Trophoblast cell (in vitro differentiated cells and primary cell): Measurements from ENCODE around the gene PARP1.

ENCODE experiments used
- DNase-seq, 2 donors: peaks; one replicate each; pipeline ENCODE4 v3.0.0-alpha.2; 2016
- H2AFZ ChIP-seq: 2 replicates; pipeline ENCODE4 v1.6.1; 2013; ENCODE audit warnings: low read length, moderate library complexity, mild to moderate bottlenecking; ENCODE audit not compliant: insufficient read depth, poor library complexity
- H2AK5ac ChIP-seq: 2 replicates; pipeline ENCODE4 v1.6.1; 2013; ENCODE audit warnings: mild to moderate bottlenecking, low read length
- H2BK120ac ChIP-seq: 2 replicates; pipeline ENCODE4 v1.6.1; 2013; ENCODE audit warnings: low read length, mild to moderate bottlenecking, moderate library complexity; ENCODE audit not compliant: insufficient read depth, poor library complexity
- H2BK12ac ChIP-seq: 2 replicates; pipeline ENCODE4 v1.6.1; 2013; ENCODE audit warnings: mild to moderate bottlenecking, low read length, moderate library complexity
- H2BK5ac ChIP-seq: 2 replicates; pipeline ENCODE4 v1.6.1; 2013; ENCODE audit warnings: low read length, low read depth, moderate library complexity, mild to moderate bottlenecking; ENCODE audit not compliant: poor library complexity
- H3K14ac ChIP-seq: 2 replicates; pipeline ENCODE4 v1.6.1; 2013; ENCODE audit warnings: mild to moderate bottlenecking, low read length
- H3K18ac ChIP-seq: 2 replicates; pipeline ENCODE4 v1.6.1; 2013; ENCODE audit warnings: mild to moderate bottlenecking, low read length
- H3K23ac ChIP-seq: 2 replicates; pipeline ENCODE4 v1.6.1; 2013; ENCODE audit warnings: low read length
- H3K27ac ChIP-seq: 2 replicates; pipeline ENCODE4 v1.5.1; 2013; ENCODE audit warnings: low read depth, mild to moderate bottlenecking, inconsistent platforms, low read length, moderate library complexity
- H3K27me3 ChIP-seq: 2 replicates; pipeline ENCODE4 v1.6.1; 2013; ENCODE audit warnings: inconsistent platforms, mild to moderate bottlenecking, low read length, moderate library complexity; ENCODE audit not compliant: insufficient read depth
- H3K36me3 ChIP-seq, 2 experiments: 1 replicate in 1 of 2; 2 replicates in 1 of 2; pipeline ENCODE4 v1.6.1; 2013; ENCODE audit warnings: low read length in 2 of 2, mild to moderate bottlenecking in 2 of 2, moderate library complexity in 1 of 2; ENCODE audit not compliant: insufficient read depth in 2 of 2, control insufficient read depth in 1 of 2
- H3K4ac ChIP-seq: 2 replicates; pipeline ENCODE4 v1.6.1; 2013; ENCODE audit warnings: low read depth, mild to moderate bottlenecking, low read length, moderate library complexity
- H3K4me1 ChIP-seq, 2 experiments: 1 replicate in 1 of 2; 2 replicates in 1 of 2; pipeline ENCODE4 v1.6.1; 2013; ENCODE audit warnings: low read length in 2 of 2, mild to moderate bottlenecking in 2 of 2, moderate library complexity in 1 of 2; ENCODE audit not compliant: insufficient read depth in 2 of 2, control insufficient read depth in 1 of 2
- H3K4me2 ChIP-seq: 2 replicates; pipeline ENCODE4 v1.6.1; 2013; ENCODE audit warnings: inconsistent platforms, mild to moderate bottlenecking, low read length, moderate library complexity
- H3K4me3 ChIP-seq: 2 replicates; pipeline ENCODE4 v1.5.1; 2013; ENCODE audit warnings: mild to moderate bottlenecking, low read depth, low read length, inconsistent platforms
- H3K79me1 ChIP-seq: one replicate; pipeline ENCODE4 v1.6.1; 2013; ENCODE audit warnings: low read length
- H3K79me2 ChIP-seq: 2 replicates; pipeline ENCODE4 v1.6.1; 2013; ENCODE audit warnings: low read length, mild to moderate bottlenecking; ENCODE audit not compliant: control insufficient read depth, insufficient read depth, poor library complexity
- H3K9ac ChIP-seq: 2 replicates; pipeline ENCODE4 v1.6.1; 2013; ENCODE audit warnings: mild to moderate bottlenecking, low read length
- H3K9me3 ChIP-seq: 2 replicates; pipeline ENCODE4 v1.6.1; 2013; ENCODE audit warnings: low read depth, mild to moderate bottlenecking, control low read depth, inconsistent platforms, low read length; ENCODE audit not compliant: insufficient read depth
- H4K12ac ChIP-seq: 2 replicates; pipeline ENCODE4 v1.6.1; 2013; ENCODE audit warnings: low read depth, mild to moderate bottlenecking, low read length, moderate library complexity
- H4K8ac ChIP-seq: 2 replicates; pipeline ENCODE4 v1.6.1; 2013; ENCODE audit warnings: low read depth, mild to moderate bottlenecking, low read length, moderate library complexity
- H4K91ac ChIP-seq: one replicate; pipeline ENCODE4 v1.6.1; 2013; ENCODE audit warnings: low read depth, mild to moderate bottlenecking, low read length, moderate library complexity
- WGBS: extraction: QIAGEN DNeasy Blood & Tissue Kit; methylation state at CpG from one replicate; pipeline ENCODE4 v1.1.7; 2013; ENCODE audit warnings: missing lambda C conversion rate; ENCODE audit not compliant: insufficient read length, insufficient coverage; ENCODE audit errors: extremely low coverage; 5-methylcytosine and 5-hydroxymethylcytosine counted together

Gene PARP1

DNA sequence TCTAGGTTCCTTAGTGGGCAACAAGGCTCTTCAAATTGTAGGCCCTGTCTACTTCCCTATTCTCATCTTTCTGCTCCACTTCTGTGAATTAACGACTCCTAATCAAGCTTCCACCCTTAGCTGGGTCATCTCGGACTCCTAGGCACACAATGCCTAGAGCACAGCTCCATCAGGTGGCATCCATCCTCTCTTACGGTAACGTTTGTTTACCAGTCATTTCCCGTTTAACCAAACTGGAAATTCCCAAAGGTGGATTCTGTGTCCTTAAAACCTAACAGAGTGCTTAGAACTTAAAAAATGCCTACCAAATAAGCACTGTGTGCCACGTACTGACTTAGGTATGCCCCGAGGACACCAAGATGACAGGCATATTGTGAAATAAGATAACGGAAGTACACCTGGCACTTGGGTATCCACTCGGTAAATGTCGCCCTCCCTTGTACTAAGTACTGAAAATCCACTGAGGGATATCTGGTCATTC is 1.5 kb downstream of the PARP1 start:
- no peak overlapping the region for H2BK5ac ChIP-seq
- H3K4me2 ChIP-seq, result peak overlapping the region; percentile 89
- H4K91ac ChIP-seq, result no peak overlapping the region
- no peak overlapping the region for H2BK12ac ChIP-seq
- H3K18ac ChIP-seq, result no peak overlapping the region
- H3K9me3 ChIP-seq, result no peaks in the 10 kb centered on the region
- no peak overlapping the region for H3K14ac ChIP-seq
- no peak overlapping the region for H3K9ac ChIP-seq
- H4K8ac ChIP-seq, result no peak overlapping the region
- H3K4me3 ChIP-seq, result no peak overlapping the region
- no peak overlapping the region for H2AK5ac ChIP-seq
- H3K79me2 ChIP-seq, result peaks cover 6% of the 10 kb centered on the region
- peaks cover 5 to 6% of the 10 kb centered on the region in 2 experiments for H3K36me3 ChIP-seq
- no CpG with 5 or more reads among the region's 10 CpGs for WGBS
- no peak overlapping the region for H3K27ac ChIP-seq
- H3K27me3 ChIP-seq, result no peaks in the 10 kb centered on the region
- no peak overlapping the region for H4K12ac ChIP-seq
- no peak overlapping the region for H3K23ac ChIP-seq
- H3K4me1 ChIP-seq, result peaks cover 20 to 26% of the 10 kb centered on the region in 2 experiments
- peak overlapping the region; percentile 71 for H3K4ac ChIP-seq
- DNase-seq, result peak; percentile 80 to 91
- peaks cover 9% of the 10 kb centered on the region for H3K79me1 ChIP-seq
- H2BK120ac ChIP-seq, result no peak overlapping the region
- H2AFZ ChIP-seq, result no peak overlapping the region

DNA sequence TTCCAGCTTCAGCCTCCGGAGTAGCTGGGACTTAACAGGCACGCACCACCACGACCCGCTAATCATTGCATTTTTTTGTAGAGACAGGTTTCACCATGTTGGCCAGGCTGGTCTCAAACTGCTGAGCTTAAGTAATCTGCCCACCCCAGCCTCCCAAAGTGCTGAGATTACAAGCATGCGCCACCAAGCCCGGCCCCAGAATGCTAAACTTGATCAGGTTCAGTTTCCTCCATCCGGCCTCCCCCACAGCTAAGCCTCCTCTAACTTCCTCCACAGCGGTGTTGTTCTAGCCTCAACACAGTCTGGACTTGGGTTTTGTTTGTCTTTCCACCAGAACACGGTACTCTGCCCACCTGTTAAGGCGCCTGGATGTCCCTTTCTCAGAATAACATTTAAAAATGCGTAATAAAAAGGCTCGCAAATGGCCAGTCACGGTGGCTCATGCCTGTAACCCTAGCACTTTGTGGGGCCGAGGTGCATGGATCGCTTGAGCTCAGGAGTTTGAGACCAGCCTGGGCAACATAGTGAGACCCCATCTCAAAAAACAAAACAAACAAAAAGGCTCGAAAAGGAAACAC is 2.4 kb downstream of the PARP1 start:
- Histone ChIP-seq H3K4me1 (peaks cover 20 to 26% of the 10 kb centered on the region in 2 experiments), H3K9me3 (no peaks in the 10 kb centered on the region), H4K12ac (no peak overlapping the region), H2BK120ac (no peak overlapping the region), H4K8ac (no peak overlapping the region), H3K79me2 (peaks cover 6% of the 10 kb centered on the region), H3K27ac (no peak overlapping the region), H2BK5ac (no peak overlapping the region), H3K27me3 (no peaks in the 10 kb centered on the region), H2BK12ac (no peak overlapping the region), H3K4me2 (peak overlapping the region; percentile 35), H3K4ac (peak overlapping the region; percentile 35), H2AK5ac (no peak overlapping the region), H3K18ac (no peak overlapping the region), H3K14ac (no peak overlapping the region), H3K4me3 (no peak overlapping the region), H3K9ac (no peak overlapping the region), H3K23ac (no peak overlapping the region), H2AFZ (no peak overlapping the region), H3K79me1 (peaks cover 9% of the 10 kb centered on the region), H4K91ac (no peak overlapping the region), H3K36me3 (peaks cover 9 to 15% of the 10 kb centered on the region in 2 experiments)
- no peak for DNase-seq
- no CpG with 5 or more reads among the region's 16 CpGs for WGBS

- H3K36me3 ChIP-seq, result peaks cover 11 to 18% of the 10 kb centered on the region in 2 experiments
- no peak overlapping the region for H2BK12ac ChIP-seq
- H2AFZ ChIP-seq, result no peak overlapping the region
- H3K14ac ChIP-seq, result no peak overlapping the region
- H2AK5ac ChIP-seq, result no peak overlapping the region
- H4K12ac ChIP-seq, result no peak overlapping the region
- H2BK5ac ChIP-seq, result no peak overlapping the region
- H3K9ac ChIP-seq, result no peak overlapping the region
- H4K91ac ChIP-seq, result no peak overlapping the region
- H3K4me3 ChIP-seq, result no peak overlapping the region
- no peak overlapping the region for H2BK120ac ChIP-seq
- H3K27me3 ChIP-seq, result no peaks in the 10 kb centered on the region
- peaks cover 20 to 26% of the 10 kb centered on the region in 2 experiments for H3K4me1 ChIP-seq
- H4K8ac ChIP-seq, result no peak overlapping the region
- whole genome bisulfite sequencing, result no CpG with 5 or more reads among the region's 2 CpGs
- no peak overlapping the region for H3K27ac ChIP-seq
- no peaks in the 10 kb centered on the region for H3K9me3 ChIP-seq
- DNase-seq, result peak; percentile 62 to 89
- no peak overlapping the region for H3K18ac ChIP-seq
- peaks cover 9% of the 10 kb centered on the region for H3K79me1 ChIP-seq
- H3K23ac ChIP-seq, result no peak overlapping the region
- H3K79me2 ChIP-seq, result peaks cover 6% of the 10 kb centered on the region
- no peak overlapping the region for H3K4me2 ChIP-seq
- no peak overlapping the region for H3K4ac ChIP-seq
These were observed 3.0 kb downstream of the PARP1 start for GRCh38 chr1:226404904-226405222.

DNA sequence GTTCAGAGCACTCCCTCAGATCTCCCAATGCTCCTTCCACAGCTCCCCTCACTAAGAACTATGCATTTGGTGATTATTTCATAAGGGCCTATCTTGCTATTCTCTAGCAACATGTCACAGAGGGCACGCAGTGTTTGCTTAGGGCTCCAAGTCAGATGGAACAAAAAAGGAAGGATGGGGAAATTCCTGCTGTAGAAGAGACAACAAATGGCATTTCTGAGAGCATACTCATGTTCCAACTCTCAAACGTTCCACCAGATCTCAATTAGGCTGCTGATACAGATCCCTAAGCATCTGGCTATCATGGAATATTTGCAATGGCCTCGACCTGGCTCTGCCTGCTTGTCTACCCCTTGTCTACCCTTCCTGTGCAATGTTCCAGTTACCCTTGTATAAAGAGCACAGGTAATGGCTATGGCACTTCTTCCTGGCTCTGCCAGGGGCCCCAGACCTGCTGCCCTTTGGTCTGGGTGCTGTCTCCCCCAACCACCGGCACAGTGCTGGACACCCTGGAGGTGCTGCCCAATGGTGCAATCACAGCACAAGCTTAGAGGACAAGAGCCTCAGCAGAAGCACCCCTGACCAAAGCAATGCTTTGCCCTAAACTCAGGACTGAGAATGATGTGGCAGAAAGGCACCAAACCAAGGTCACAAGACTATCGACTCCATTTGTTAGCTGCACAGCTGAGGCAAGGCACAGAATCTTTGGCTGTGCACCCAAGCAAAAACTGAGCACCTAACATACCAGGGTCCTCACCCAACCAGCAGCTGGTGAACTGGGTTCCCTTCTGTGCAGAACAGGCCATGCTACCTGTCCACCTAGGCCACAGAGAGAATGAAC is 3.6 kb downstream of the PARP1 start:
- Histone ChIP-seq H4K8ac (no peak overlapping the region), H3K18ac (no peak overlapping the region), H3K4me1 (peaks cover 20 to 26% of the 10 kb centered on the region in 2 experiments), H2AK5ac (no peak overlapping the region), H3K27ac (no peak overlapping the region), H3K23ac (no peak overlapping the region), H4K91ac (no peak overlapping the region), H3K79me1 (peaks cover 9% of the 10 kb centered on the region), H2BK5ac (no peak overlapping the region), H3K79me2 (peaks cover 6% of the 10 kb centered on the region), H2BK12ac (no peak overlapping the region), H2BK120ac (no peak overlapping the region), H3K27me3 (no peaks in the 10 kb centered on the region), H3K4me3 (no peak overlapping the region), H4K12ac (no peak overlapping the region), H3K14ac (no peak overlapping the region), H2AFZ (no peak overlapping the region), H3K9ac (no peak overlapping the region), H3K4ac (no peak overlapping the region), H3K4me2 (no peak overlapping the region), H3K36me3 (peaks cover 14 to 22% of the 10 kb centered on the region in 2 experiments), H3K9me3 (no peaks in the 10 kb centered on the region)
- no CpG with 5 or more reads among the region's 5 CpGs for WGBS
- peak in 1 of 2 donors; percentile 60 for DNase-seq
